C4-2B (cell line): ENCODE measurements around the gene UNC79.

Experiments
- H3K27ac ChIP-seq: fragments of 450-650 bp; 2 replicates; pipeline ENCODE4 v1.5.1; 2017
- CTCF ChIP-seq: fragments of 450-650 bp; conservative IDR thresholded peaks from 2 replicates; pipeline ENCODE4 v1.5.1; 2017; ENCODE audit warnings: mild to moderate bottlenecking
- ZFX ChIP-seq: fragments of 450-650 bp; IDR thresholded peaks from 2 replicates; pipeline ENCODE4 v1.6.1; 2017

Gene UNC79

DNA sequence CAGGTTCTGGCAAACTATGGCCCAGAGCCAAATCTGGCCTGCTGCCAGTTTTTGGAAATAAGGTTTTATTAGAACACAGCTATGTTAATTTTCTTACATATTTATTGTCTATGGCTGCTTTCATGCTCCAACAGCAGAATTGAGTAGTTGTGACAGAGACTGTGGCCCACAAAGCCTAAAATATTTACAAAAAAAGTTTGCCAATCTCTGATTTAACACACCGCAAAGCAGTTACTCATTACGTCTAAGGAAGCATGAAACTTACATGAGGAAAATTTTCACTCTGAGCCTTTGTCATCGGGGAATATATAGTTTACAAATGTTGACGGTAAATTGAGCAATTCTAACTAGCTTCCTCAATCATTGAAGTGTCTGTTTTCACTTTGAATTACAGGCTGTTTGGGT, 96.5 kb downstream of the UNC79 start:
- TF ChIP-seq CTCF (no peak), ZFX (no peak)

DNA sequence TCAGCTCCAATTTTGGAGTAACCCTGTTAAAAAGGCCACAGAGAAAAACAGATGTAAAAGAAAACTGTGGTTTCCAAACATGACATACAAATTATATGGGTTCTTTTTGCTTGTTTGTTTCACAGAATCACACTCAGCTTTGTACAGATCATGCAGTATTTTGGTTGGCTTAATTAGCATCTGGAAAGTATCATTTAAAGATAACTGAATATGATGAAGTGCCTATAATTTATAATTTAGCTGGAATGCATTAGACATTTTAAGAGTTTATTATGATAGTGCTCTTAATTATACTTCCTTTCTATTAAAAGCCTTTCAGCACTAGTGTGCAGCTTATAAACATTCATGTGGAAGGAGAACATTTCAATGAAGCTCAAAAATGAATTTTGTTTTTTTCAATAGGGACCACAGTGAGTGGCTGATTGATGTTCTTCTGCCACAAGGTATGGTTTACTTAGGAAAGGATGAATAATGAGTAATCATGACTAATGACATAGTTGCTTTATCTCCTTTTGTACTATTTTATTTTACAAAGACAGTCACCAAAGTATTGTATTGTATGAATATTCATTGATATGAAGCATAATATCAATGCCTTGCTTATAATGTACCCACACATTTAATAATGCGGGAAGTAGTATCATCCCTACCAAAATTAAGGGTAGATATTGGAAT, 98.3 kb downstream of the UNC79 start:
- no peak overlapping the region for H3K27ac ChIP-seq
- no peak for TF ChIP-seq ZFX
- no peak for TF ChIP-seq CTCF

More for the DNA sequence above, 96.5 kb downstream of the UNC79 start:
- no peak overlapping the region for H3K27ac ChIP-seq

DNA sequence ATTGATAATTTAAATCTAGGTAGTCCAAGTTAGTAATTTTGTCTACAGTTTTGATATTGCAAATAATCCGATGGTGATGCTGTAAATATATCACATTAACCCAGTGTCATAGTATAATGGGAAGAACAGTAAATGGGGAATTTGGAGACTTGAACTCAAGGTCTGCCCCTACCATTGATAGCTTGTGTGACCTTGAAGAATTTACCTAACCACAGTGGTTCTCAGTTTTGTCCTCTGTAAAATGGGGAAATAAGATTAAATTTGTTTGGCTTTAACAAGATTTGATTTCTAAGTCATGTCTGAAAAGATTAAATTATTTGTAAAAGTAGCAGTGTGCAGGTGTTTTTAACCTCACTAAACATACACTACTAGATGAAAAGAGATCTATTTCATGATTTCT, 100.9 kb downstream of the UNC79 start:
- TF ChIP-seq CTCF (no peak), ZFX (no peak)
- no peak overlapping the region for H3K27ac ChIP-seq

- no peak overlapping the region for H3K27ac ChIP-seq
Measured at GRCh38 chr14:93532541-93532940, 101.8 kb downstream of the UNC79 start.

GRCh38 chr14:93533437-93533836, 102.7 kb downstream of the UNC79 start:
- H3K27ac ChIP-seq: no peak overlapping the region
- no peak for TF ChIP-seq ZFX
- TF ChIP-seq CTCF: no peak

More at GRCh38 chr14:93532541-93532940, 101.8 kb downstream of the UNC79 start:
- no peak for TF ChIP-seq ZFX
- TF ChIP-seq CTCF: no peak

- TF ChIP-seq CTCF (no peak), ZFX (no peak)
- no peak overlapping the region for H3K27ac ChIP-seq
Measured at GRCh38 chr14:93533842-93534241, 103.1 kb downstream of the UNC79 start.

GRCh38 chr14:93535537-93535936, 104.8 kb downstream of the UNC79 start:
- H3K27ac ChIP-seq: no peak overlapping the region
- TF ChIP-seq CTCF (no peak), ZFX (no peak)
